ENCODE data around the gene AARSD1. TPM values are rescaled to one million over a fixed set of nuclear protein-coding genes. Genes with fewer than 3 reads are reported as not detected.

Gene AARSD1, protein sequence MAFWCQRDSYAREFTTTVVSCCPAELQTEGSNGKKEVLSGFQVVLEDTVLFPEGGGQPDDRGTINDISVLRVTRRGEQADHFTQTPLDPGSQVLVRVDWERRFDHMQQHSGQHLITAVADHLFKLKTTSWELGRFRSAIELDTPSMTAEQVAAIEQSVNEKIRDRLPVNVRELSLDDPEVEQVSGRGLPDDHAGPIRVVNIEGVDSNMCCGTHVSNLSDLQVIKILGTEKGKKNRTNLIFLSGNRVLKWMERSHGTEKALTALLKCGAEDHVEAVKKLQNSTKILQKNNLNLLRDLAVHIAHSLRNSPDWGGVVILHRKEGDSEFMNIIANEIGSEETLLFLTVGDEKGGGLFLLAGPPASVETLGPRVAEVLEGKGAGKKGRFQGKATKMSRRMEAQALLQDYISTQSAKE
- 18.3 and 24.7 TPM in 2 replicates for total RNA-seq

DNA sequence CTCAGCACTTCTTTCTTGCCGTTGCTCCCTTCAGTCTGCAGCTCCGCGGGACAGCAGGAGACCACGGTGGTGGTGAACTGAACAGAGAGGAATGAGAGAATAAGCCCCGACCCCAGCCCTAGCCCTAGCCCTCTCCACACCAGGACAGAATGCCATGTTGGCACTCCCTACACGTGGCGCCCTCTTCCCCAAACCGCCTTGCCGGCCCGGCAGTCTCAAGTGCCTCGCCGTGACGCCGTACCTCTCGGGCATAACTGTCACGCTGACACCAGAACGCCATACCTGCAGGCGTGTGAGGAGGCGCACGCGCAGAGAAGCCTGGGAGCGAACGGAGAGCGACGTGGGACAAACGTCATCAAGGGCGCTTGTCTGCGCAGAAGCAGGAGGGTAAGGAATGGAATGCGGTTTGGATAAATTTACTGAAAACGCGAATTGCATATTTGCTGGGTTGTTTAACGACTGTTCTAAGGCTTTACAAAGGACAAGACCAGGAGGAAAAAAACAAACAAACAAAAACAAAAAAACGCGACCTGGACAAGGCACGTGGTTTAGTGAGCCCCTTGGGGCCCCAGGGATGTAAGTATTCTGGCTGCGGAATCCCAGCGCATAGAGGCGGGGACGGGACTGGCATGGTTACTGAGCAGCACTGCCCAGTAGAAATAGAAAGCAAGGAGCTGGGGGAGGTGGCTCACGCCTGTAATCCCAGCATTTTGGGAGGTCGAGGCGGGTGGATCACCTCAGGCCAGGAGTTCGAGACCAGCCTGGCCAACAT, at the start of gene AARSD1:
Gene AARSD1, minus strand, starts transcription at position 294 of the 772 bp plus-strand sequence. Its CDS starts 14 bp downstream, at position 280.
- DNase-seq (ENCODE audit: low read depth) (peak; percentile 94), FAIRE-seq (no peak)
- no peaks in the 10 kb centered on the region for H3K27me3 ChIP-seq (ENCODE audit: control insufficient read depth, insufficient read depth, low read length)
- peak within 1 kb of the TSS; percentile 74 for H3K4me3 ChIP-seq (ENCODE audit: low read depth, low read length)
- peaks cover 11% of the 10 kb centered on the region for H3K36me3 ChIP-seq (ENCODE audit: control insufficient read depth, insufficient read depth, low read length)
- TF ChIP-seq, protein P1, sequence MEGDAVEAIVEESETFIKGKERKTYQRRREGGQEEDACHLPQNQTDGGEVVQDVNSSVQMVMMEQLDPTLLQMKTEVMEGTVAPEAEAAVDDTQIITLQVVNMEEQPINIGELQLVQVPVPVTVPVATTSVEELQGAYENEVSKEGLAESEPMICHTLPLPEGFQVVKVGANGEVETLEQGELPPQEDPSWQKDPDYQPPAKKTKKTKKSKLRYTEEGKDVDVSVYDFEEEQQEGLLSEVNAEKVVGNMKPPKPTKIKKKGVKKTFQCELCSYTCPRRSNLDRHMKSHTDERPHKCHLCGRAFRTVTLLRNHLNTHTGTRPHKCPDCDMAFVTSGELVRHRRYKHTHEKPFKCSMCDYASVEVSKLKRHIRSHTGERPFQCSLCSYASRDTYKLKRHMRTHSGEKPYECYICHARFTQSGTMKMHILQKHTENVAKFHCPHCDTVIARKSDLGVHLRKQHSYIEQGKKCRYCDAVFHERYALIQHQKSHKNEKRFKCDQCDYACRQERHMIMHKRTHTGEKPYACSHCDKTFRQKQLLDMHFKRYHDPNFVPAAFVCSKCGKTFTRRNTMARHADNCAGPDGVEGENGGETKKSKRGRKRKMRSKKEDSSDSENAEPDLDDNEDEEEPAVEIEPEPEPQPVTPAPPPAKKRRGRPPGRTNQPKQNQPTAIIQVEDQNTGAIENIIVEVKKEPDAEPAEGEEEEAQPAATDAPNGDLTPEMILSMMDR (IDR thresholded peaks at IDR 0.05; ENCODE audit: insufficient read depth, low read length, severe bottlenecking) = no peak

DNA sequence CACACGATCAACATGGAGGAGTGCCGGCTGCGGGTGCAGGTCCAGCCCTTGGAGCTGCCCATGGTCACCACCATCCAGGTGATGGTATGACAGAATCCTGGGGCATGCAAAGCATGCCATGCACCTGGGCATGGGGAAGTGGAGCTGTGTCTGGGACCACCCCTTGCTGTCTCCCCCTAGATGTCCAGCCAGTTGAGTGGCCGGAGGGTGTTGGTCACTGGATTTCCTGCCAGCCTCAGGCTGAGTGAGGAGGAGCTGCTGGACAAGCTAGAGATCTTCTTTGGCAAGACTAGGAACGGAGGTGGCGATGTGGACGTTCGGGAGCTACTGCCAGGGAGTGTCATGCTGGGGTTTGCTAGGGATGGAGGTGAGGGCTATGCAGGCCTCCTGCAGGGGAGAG, 49.0 kb upstream of the AARSD1 start:
- Histone ChIP-seq H3K27me3 (ENCODE audit: control insufficient read depth, insufficient read depth, low read length) (no peaks in the 10 kb centered on the region), H3K4me3 (ENCODE audit: low read depth, low read length) (no peak overlapping the region), H3K36me3 (ENCODE audit: control insufficient read depth, insufficient read depth, low read length) (peaks cover 12% of the 10 kb centered on the region)
- no peak for DNase-seq (ENCODE audit: low read depth)
- TF ChIP-seq, protein P1 (IDR thresholded peaks at IDR 0.05; ENCODE audit: insufficient read depth, low read length, severe bottlenecking) = no peak
- no peak for FAIRE-seq

DNA sequence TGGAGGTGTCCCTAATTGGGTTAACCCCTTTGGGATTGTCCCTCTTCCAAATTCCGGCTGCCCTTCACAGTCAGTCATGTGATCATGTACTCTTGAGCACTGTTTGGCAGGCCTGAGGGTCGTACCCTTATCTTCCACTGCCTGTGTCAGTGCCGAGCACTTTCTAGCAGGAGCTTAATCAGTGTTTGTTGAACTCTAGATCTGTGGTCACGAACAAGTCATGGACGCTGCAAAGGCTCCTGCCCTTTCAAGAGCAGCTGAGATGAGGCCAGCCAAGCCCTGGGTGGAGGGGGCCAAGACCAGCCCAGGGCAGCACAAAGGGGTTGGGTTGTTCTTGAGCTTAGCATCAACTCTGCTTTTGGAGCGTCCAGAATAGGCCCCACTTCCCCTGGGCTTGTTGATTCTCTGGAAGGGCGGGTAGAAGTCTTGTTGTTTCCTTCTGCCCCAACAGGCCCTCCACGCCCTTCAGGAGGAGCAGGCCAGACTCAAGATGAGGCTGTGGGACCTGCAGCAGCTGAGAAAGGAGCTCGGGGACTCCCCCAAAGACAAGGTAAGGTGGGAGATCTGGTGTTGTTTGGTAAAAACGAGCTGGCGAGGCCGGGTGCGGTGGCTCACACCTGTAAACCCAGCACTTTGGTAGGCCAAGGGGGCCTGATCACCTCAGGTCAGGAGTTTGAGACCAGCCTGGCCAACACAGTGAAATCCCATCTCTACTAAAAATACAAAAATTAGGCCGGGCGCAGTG, 47.6 kb upstream of the AARSD1 start:
- TF ChIP-seq, protein P1 (IDR thresholded peaks at IDR 0.05; ENCODE audit: insufficient read depth, low read length, severe bottlenecking) = no peak
- DNase-seq (ENCODE audit: low read depth) (no peak), FAIRE-seq (no peak)
- peaks cover 11% of the 10 kb centered on the region for H3K36me3 ChIP-seq (ENCODE audit: control insufficient read depth, insufficient read depth, low read length)
- H3K27me3 ChIP-seq (ENCODE audit: control insufficient read depth, insufficient read depth, low read length) = no peaks in the 10 kb centered on the region
- no peak overlapping the region for H3K4me3 ChIP-seq (ENCODE audit: low read depth, low read length)

DNA sequence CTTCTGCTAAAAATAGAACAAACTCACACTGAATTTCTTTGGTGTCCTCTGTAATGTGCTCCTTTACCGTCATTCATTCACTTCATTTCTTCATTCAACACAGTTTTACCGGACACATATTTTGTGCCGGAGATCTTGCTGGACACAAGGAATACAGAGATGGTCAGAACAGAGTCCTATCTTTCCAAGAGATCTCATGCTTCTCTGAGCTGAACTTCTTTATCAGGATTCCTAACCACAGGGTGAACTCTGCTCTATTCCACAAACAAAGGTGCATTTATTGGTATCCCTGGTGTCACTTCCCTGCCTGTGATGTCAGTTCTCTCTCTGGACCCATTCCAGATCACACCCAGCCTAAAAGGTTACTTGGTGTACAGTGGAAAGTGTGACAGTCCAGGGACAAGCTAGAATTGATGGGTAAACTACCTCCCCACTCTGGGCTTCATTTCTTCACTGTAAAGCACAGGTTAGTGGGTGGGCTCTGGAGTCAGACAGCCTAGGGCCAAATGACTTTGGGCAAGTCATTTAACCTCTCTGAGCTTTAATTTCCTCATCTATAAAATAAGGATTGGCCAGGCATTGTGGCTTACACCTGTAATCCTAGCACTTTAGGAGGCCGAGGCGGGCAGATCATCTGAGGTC, 46.5 kb upstream of the AARSD1 start:
- FAIRE-seq = no peak
- TF ChIP-seq, protein P1 (IDR thresholded peaks at IDR 0.05; ENCODE audit: insufficient read depth, low read length, severe bottlenecking) = no peak
- H3K27me3 ChIP-seq (ENCODE audit: control insufficient read depth, insufficient read depth, low read length) = no peaks in the 10 kb centered on the region
- DNase-seq (ENCODE audit: low read depth) = no peak
- peaks cover 6% of the 10 kb centered on the region for H3K36me3 ChIP-seq (ENCODE audit: control insufficient read depth, insufficient read depth, low read length)
- H3K4me3 ChIP-seq (ENCODE audit: low read depth, low read length) = no peak overlapping the region
